SK-N-SH (cell line): Measurements from ENCODE around the gene SLCO2A1. TPM values are rescaled to one million over a fixed set of nuclear protein-coding genes. Genes with fewer than 3 reads are reported as not detected.

Experiments
- CTCF ChIA-PET: fragments of 300-600, 350-600 bp; formaldehyde crosslinking; extraction: SDS; loops from one replicate; lab custom pipeline; 2021; lab: Yijun Ruan, JAX
- POLR2A ChIA-PET: fragments of 350-600 bp; sonication (Branson Sonifier 250); formaldehyde crosslinking; extraction: SDS; loops from one replicate; lab custom pipeline; 2020; ENCODE audit warnings: antibody characterized with exemption, inconsistent platforms; lab: Yijun Ruan, JAX
- DNase-seq: peaks from one replicate; pipeline ENCODE4 v3.0.0; 2012
- H2AFZ ChIP-seq: fragments of 200-600 bp; sonication (generic); 2 replicates; pipeline ENCODE4 v1.8.1; 2016; ENCODE audit warnings: antibody characterized with exemption, mild to moderate bottlenecking, low read depth
- H3F3A ChIP-seq: fragments of 200-600 bp; sonication (generic); replicated peaks from 2 replicates; pipeline ENCODE3; 2016; ENCODE audit warnings: antibody characterized with exemption, mild to moderate bottlenecking; ENCODE audit not compliant: insufficient read depth
- H3K27ac ChIP-seq, 2 experiments: fragments of 200-500 bp in 1 of 2; fragments of 200-600 bp in 1 of 2; sonication (Bioruptor generic) in 1 of 2; sonication (generic), shearing (Covaris generic) in 1 of 2; 2 replicates each; pipeline versions ENCODE4 v1.5.1 to v1.6.1; 2014 to 2016; ENCODE audit warnings: low read depth in 2 of 2, inconsistent platforms in 1 of 2, low read length in 1 of 2, mild to moderate bottlenecking in 1 of 2, mixed read lengths in 1 of 2
- H3K27me3 ChIP-seq: fragments of 200-600 bp; sonication (generic), shearing (Covaris generic); 2 replicates; pipeline ENCODE4 v1.6.1; 2016; ENCODE audit warnings: mixed run types; ENCODE audit not compliant: insufficient read depth
- H3K36me3 ChIP-seq, 2 experiments: fragments of 200-500 bp in 1 of 2; fragments of 200-600 bp in 1 of 2; sonication (Bioruptor generic) in 1 of 2; sonication (generic) in 1 of 2; replicated peaks in 1 of 2; 2 replicates each; pipeline versions ENCODE3 to v1.5.1; 2014 to 2016; ENCODE audit warnings: low read length in 1 of 2, mild to moderate bottlenecking in 1 of 2; ENCODE audit not compliant: insufficient read depth in 2 of 2, control insufficient read depth in 1 of 2
- H3K4me1 ChIP-seq, 2 experiments: fragments of 200-500 bp in 1 of 2; fragments of 200-600 bp in 1 of 2; sonication (Bioruptor generic) in 1 of 2; sonication (generic), shearing (Covaris generic) in 1 of 2; 2 replicates each; pipeline versions ENCODE4 v1.5.1 to v1.6.1; 2014 to 2016; ENCODE audit warnings: low read depth in 1 of 2, low read length in 1 of 2, mixed run types in 1 of 2; ENCODE audit not compliant: insufficient read depth in 2 of 2, control insufficient read depth in 1 of 2
- H3K4me2 ChIP-seq: fragments of 200-600 bp; sonication (generic), shearing (Covaris generic); 2 replicates; pipeline ENCODE4 v1.6.1; 2017; ENCODE audit warnings: mixed run types
- H3K4me3 ChIP-seq, 2 experiments: fragments of 200-500 bp in 1 of 2; fragments of 200-600 bp in 1 of 2; sonication (Bioruptor generic) in 1 of 2; sonication (generic), shearing (Covaris generic) in 1 of 2; 2 replicates each; pipeline versions ENCODE4 v1.5.1 to v1.8.1; 2014 to 2016; ENCODE audit warnings: low read depth in 2 of 2, inconsistent platforms in 1 of 2, low read length in 1 of 2, mild to moderate bottlenecking in 1 of 2, mixed read lengths in 1 of 2, moderate library complexity in 1 of 2
- H3K79me2 ChIP-seq: fragments of 200-600 bp; sonication (generic); 2 replicates; pipeline ENCODE4 v1.8.1; 2017; ENCODE audit warnings: mild to moderate bottlenecking; ENCODE audit not compliant: insufficient read depth
- H3K9ac ChIP-seq: fragments of 200-600 bp; sonication (generic); 2 replicates; pipeline ENCODE4 v1.6.1; 2017; ENCODE audit warnings: mixed run types
- H3K9me2 ChIP-seq: fragments of 200-600 bp; sonication (generic); 2 replicates; pipeline ENCODE4 v1.6.1; 2017; ENCODE audit warnings: mixed run types
- H3K9me3 ChIP-seq: fragments of 200-600 bp; sonication (generic); 2 replicates; pipeline ENCODE4 v1.6.1; 2017; ENCODE audit warnings: mixed run types, mild to moderate bottlenecking, moderate library complexity
- H4K20me1 ChIP-seq: fragments of 200-600 bp; sonication (generic); 2 replicates; pipeline ENCODE4 v1.6.1; 2017; ENCODE audit warnings: mild to moderate bottlenecking, mixed run types; ENCODE audit not compliant: insufficient read depth
- CTCF ChIP-seq: fragments of 200-600 bp; sonication (generic); IDR thresholded peaks from 2 replicates; pipeline ENCODE4 v1.6.1; 2017; ENCODE audit warnings: antibody characterized with exemption, mild to moderate bottlenecking, moderate library complexity
- ELF1 ChIP-seq: IDR thresholded peaks from 2 replicates; pipeline ENCODE4 v1.4.0; 2012
- EP300 ChIP-seq, 2 experiments: IDR thresholded peaks; 2 replicates each; pipeline versions ENCODE4 v1.4.0 to v1.6.1; 2012; ENCODE audit warnings: borderline replicate concordance in 1 of 2, low read depth in 1 of 2, low read length in 1 of 2
- FOSL2 ChIP-seq: IDR thresholded peaks from 2 replicates; pipeline ENCODE4 v1.4.0; 2012; ENCODE audit warnings: low read depth, mild to moderate bottlenecking, moderate library complexity, borderline replicate concordance
- FOXM1 ChIP-seq: IDR thresholded peaks from 2 replicates; pipeline ENCODE4 v1.4.0; 2012; ENCODE audit warnings: low read depth, mild to moderate bottlenecking
- IRF3 ChIP-seq: fragments of 150-350 bp; IDR thresholded peaks from 2 replicates; pipeline ENCODE4 v1.6.1; 2016; ENCODE audit warnings: mild to moderate bottlenecking, low read depth, low read length
- MXI1 ChIP-seq: IDR thresholded peaks from 2 replicates; pipeline ENCODE4 v1.6.1; 2012; ENCODE audit warnings: mild to moderate bottlenecking, low read depth, low read length, improper control_type of control experiment
- NRF1 ChIP-seq: IDR thresholded peaks from 2 replicates; pipeline ENCODE4 v1.6.1; 2012; ENCODE audit warnings: low read depth, mild to moderate bottlenecking, low read length
- PBX3 ChIP-seq: IDR thresholded peaks from 2 replicates; pipeline ENCODE4; 2012
- YY1 ChIP-seq: IDR thresholded peaks from 2 replicates; pipeline ENCODE4 v1.4.0; 2012; ENCODE audit warnings: low read depth, mild to moderate bottlenecking
- WGBS: methylation state at CpG from one replicate; pipeline ENCODE4 v1.1.6; 2017; ENCODE audit warnings: low lambda C conversion rate; 5-methylcytosine and 5-hydroxymethylcytosine counted together
- polyA plus RNA-seq, 3 experiments: library from polyadenylated mRNA; depleted of rRNA; stranded (reverse); fragments of >200 nt; gene quantifications; 2 replicates each; pipeline ENCODE4 v1.2.3, GENCODE V29; 2012

Gene SLCO2A1
- polyA plus RNA-seq, 1 of the 3 experiments (the other 2 are of a cell fraction), result 9.3 TPM

- TF ChIP-seq NRF1, result no peak
- TF ChIP-seq IRF3, result no peak
- no peaks in the 10 kb centered on the region for H3K36me3 ChIP-seq
- no peak overlapping the region for H3K4me3 ChIP-seq
- H3K9me3 ChIP-seq, result peaks cover 9% of the 10 kb centered on the region; the same call in 1 of the 2 replicates
- peaks cover 0 to 2% of the 10 kb centered on the region in 2 experiments; a peak in 1 of 4 replicates for H3K4me1 ChIP-seq
- H3K9ac ChIP-seq, result no peak overlapping the region
- H4K20me1 ChIP-seq, result no peaks in the 10 kb centered on the region
- H3K4me2 ChIP-seq, result no peak overlapping the region
- 50% methylated on average over 6 of the region's 6 CpGs for WGBS
- no peaks in the 10 kb centered on the region for H3K79me2 ChIP-seq
- ChIA-PET CTCF (no interaction called here), POLR2A (no interaction called here)
- H3F3A ChIP-seq, result no peaks in the 10 kb centered on the region
- no peak for DNase-seq
- H2AFZ ChIP-seq, result no peak overlapping the region
- H3K27me3 ChIP-seq, result no peaks in the 10 kb centered on the region
- H3K9me2 ChIP-seq, result no peaks in the 10 kb centered on the region
- H3K27ac ChIP-seq, result no peak overlapping the region
Observed at GRCh38 chr3:134075846-134076245, 46.1 kb upstream of the SLCO2A1 start.

DNA sequence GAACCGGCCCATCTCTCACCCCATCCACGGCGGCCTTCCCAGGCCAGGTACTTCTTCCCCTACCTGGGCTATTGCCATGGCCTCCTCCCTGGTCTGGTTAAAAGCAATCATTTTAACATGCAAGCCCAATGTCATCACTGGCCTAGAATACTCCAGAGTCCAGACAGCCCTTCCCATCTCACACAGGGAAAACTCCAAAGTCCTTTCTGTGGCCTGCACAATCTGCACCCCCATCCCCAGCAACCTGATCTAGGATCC lies 45.8 kb upstream of the SLCO2A1 start:
- no peaks in the 10 kb centered on the region for H3F3A ChIP-seq
- 85% methylated on average over 3 of the region's 3 CpGs for WGBS
- H3K9me2 ChIP-seq, result no peaks in the 10 kb centered on the region
- TF ChIP-seq MXI1 (no peak), ELF1 (no peak), NRF1 (no peak), FOXM1 (no peak), EP300 (IDR thresholded peaks at IDR 0.05; ENCODE audit: borderline replicate concordance in 1 of 2, low read depth in 1 of 2, low read length in 1 of 2) (no peak), FOSL2 (no peak), CTCF (no peak), YY1 (no peak), PBX3 (no peak), IRF3 (no peak)
- H3K36me3 ChIP-seq, result no peaks in the 10 kb centered on the region
- no peak overlapping the region for H2AFZ ChIP-seq
- no peak overlapping the region for H3K27ac ChIP-seq
- H3K4me1 ChIP-seq, result peaks cover 0 to 2% of the 10 kb centered on the region in 2 experiments; a peak in 1 of 4 replicates
- H3K27me3 ChIP-seq, result no peaks in the 10 kb centered on the region
- H3K79me2 ChIP-seq, result no peaks in the 10 kb centered on the region
- CTCF ChIA-PET, result interaction anchor here (1.4 kb wide), 1 partner anchor 9 kb away, joined by 3 read pairs; no protein-coding TSS in a partner anchor
- no peak overlapping the region for H3K4me2 ChIP-seq
- DNase-seq, result no peak
- H3K9ac ChIP-seq, result no peak overlapping the region
- peaks cover 6% of the 10 kb centered on the region; the same call in 1 of the 2 replicates for H3K9me3 ChIP-seq
- no peak overlapping the region for H3K4me3 ChIP-seq
- POLR2A ChIA-PET, result no interaction called here
- H4K20me1 ChIP-seq, result no peaks in the 10 kb centered on the region
